T-helper 1 cell (primary cell): ENCODE data around the gene CENPB.
A peak's percentile ranks its signal among the peaks of the same experiment; 100 is the strongest.
"Not testable (repeated sequence)": the region's sequence is repeated elsewhere in the genome, so short reads cannot be mapped to it uniquely, and the experiment has no call there.

ENCODE experiments used
- DNase-seq, 5 donors: peaks; one replicate each; pipeline ENCODE4 v3.0.0-alpha.2; 2012 to 2020
- total RNA-seq, 4 donors: gene quantifications; one replicate each; lab custom pipeline; 2026; lab: John Stamatoyannopoulos, UW

Gene CENPB
- 34.1 to 64.3 (median 52.7) reads per million in 4 donors for total RNA-seq

GRCh38 chr20:3786665-3787323, at the start of gene CENPB:
Gene CENPB, minus strand, starts transcription at chr20:3786740. Its CDS starts 257 bp downstream, at chr20:3786483.
- DNase-seq: peak; percentile 81 to 91 (median 86)

- DNase-seq: no peak
Measured at GRCh38 chr20:3836132-3836531, 49.6 kb upstream of the CENPB start.

- DNase-seq: not testable (repeated sequence)
Measured at GRCh38 chr20:3829891-3830290, 43.4 kb upstream of the CENPB start.

- no peak for DNase-seq
Measured at GRCh38 chr20:3828798-3829197, 42.3 kb upstream of the CENPB start.

- DNase-seq: no peak
Measured at GRCh38 chr20:3826420-3826819, 39.9 kb upstream of the CENPB start.

- no peak for DNase-seq
Measured at GRCh38 chr20:3825526-3825925, 39.0 kb upstream of the CENPB start.

- no peak for DNase-seq
Measured at GRCh38 chr20:3823881-3824280, 37.3 kb upstream of the CENPB start.

GRCh38 chr20:3821996-3822395, 35.5 kb upstream of the CENPB start:
- DNase-seq: no peak

GRCh38 chr20:3820901-3821727, 34.6 kb upstream of the CENPB start:
- DNase-seq: no peak

GRCh38 chr20:3820048-3820900, 33.7 kb upstream of the CENPB start, which contains the start of gene AP5S1:
Gene AP5S1, plus strand, starts transcription at chr20:3820547. Its CDS starts 1,571 bp downstream, at chr20:3822118.
- peak; percentile 82 to 94 (median 88) for DNase-seq

- no peak for DNase-seq
Measured at GRCh38 chr20:3819411-3820047, 33.0 kb upstream of the CENPB start.

GRCh38 chr20:3818155-3819151, 31.9 kb upstream of the CENPB start:
- DNase-seq: peak in 1 of 5 donors; percentile 27

GRCh38 chr20:3815703-3816315, 29.3 kb upstream of the CENPB start:
- peak in 1 of 5 donors; percentile 74 for DNase-seq

- no peak for DNase-seq
Measured at GRCh38 chr20:3814928-3815495, 28.5 kb upstream of the CENPB start.

- DNase-seq: peak in 1 of 5 donors; percentile 25
Measured at GRCh38 chr20:3813848-3814581, 27.5 kb upstream of the CENPB start.

- DNase-seq: no peak
Measured at GRCh38 chr20:3812975-3813847, 26.7 kb upstream of the CENPB start.

- DNase-seq: no peak
Measured at GRCh38 chr20:3812259-3812681, 25.7 kb upstream of the CENPB start.
